Measurements from ENCODE around the gene ELMO3. TPM values are rescaled to one million over a fixed set of nuclear protein-coding genes. Genes with fewer than 3 reads are reported as not detected.
A peak's percentile ranks its signal among the peaks of the same experiment; 100 is the strongest.

Gene ELMO3
- total RNA-seq, 2 donors from 2014 or later = 58.1 to 60.5 TPM

DNA sequence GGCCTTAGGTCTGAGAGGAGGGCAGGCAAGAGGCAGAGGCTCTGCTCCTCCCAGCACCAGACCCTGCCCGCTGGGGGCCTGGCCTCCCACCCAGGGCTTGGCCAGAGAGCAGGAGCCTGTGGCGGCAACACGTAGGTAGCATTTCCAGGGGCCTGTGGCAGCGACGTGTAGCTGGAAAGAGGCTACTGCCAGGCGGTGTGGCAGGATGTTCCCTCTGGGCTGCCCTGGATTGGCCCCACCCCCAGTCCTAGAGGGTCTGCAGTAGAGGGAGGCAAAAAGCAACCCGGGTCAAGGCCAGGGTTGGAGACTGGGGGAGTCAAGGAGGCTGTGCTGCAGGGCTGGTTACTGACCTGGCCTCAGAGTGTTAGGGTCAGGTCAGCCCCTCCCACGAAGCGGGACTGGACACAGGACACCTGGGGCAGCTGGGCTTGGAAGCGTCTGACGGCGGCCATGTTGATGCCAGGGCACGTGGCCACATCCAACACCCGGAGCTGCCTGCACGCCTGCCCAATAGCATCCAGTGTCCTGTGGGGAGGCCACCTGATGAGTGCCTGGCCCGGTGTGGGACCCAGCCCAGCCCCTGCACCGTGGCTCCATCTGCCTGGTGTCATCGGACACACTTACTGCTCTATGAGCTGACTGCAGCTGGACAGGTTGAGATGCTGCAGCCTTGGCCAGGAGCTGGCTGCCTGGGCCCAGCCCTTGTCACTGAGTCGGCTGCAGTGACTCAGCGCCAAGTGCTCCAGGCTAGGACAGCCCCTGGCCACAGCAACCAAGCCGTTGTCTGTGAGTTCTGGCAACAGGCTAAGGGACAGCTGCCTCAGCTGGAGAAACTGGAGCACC, 8.5 kb downstream of the ELMO3 start:
- ATAC-seq (peak; percentile 17), DNase-seq (no peak)
- intact Hi-C loops (cut with DNase I, micrococcal nuclease) = no loop called here

DNA sequence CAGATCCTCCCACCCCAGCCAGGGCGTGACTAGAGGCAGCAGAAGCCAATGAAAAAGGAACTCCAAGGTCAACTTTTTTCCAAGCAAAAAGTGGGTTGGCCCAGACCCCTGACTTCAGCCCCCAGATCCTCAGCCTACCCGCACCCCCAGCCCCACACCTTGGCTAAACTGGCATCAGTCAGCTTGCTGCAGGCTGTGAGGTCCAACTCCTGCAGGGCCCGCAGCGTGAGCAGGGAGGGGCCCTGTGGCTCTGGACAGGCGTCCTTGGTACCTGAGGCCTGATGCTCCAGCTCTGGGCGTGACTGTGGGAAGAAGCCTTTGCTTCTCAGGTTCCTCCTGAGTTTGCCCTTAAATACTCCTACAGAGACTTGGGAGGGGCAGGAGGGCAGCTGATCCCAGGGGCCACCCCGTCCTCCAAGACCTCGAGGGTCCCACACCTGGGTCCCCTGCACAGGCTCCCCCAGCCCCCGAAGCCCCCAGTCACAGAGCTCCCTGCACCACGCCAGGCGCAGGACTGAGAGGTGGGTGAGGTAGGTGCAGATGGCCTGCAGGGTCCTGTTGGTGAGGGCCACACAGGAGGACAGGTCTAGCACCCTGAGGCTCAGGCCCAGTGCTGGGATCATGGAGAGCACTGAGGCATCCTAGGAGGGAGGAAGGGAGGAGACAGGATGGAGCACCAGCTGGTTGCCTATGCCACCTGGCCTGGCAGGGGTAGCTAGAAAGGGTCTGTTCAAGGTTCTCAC, 9.4 kb downstream of the ELMO3 start:
- intact Hi-C loops (cut with DNase I, micrococcal nuclease) = no loop called here
- ATAC-seq = peak; percentile 17

DNA sequence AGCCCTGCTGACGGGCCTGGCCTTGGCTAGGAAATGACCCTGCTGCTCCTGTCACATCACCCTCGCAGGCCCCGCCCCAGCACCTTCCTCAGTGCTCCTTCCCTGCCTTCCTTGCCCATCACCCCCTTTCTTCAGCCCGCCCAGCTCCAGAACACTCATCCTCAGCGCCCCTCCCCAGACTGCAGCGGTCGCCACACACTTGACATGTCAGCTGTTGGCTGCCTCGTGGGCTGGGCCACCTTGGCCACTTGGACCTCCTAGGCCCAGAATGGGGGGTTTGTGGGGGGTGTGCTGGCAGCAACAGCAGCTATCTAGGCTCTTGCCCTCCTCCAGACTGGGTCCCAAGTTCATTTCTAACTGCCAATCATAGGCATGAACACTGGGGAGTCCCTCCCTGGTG, 10.6 kb downstream of the ELMO3 start:
- DNase-seq (no peak), ATAC-seq (no peak)
- intact Hi-C loops (cut with DNase I, micrococcal nuclease) = no loop called here

More for the DNA sequence above, 9.4 kb downstream of the ELMO3 start:
- DNase-seq = no peak

DNA sequence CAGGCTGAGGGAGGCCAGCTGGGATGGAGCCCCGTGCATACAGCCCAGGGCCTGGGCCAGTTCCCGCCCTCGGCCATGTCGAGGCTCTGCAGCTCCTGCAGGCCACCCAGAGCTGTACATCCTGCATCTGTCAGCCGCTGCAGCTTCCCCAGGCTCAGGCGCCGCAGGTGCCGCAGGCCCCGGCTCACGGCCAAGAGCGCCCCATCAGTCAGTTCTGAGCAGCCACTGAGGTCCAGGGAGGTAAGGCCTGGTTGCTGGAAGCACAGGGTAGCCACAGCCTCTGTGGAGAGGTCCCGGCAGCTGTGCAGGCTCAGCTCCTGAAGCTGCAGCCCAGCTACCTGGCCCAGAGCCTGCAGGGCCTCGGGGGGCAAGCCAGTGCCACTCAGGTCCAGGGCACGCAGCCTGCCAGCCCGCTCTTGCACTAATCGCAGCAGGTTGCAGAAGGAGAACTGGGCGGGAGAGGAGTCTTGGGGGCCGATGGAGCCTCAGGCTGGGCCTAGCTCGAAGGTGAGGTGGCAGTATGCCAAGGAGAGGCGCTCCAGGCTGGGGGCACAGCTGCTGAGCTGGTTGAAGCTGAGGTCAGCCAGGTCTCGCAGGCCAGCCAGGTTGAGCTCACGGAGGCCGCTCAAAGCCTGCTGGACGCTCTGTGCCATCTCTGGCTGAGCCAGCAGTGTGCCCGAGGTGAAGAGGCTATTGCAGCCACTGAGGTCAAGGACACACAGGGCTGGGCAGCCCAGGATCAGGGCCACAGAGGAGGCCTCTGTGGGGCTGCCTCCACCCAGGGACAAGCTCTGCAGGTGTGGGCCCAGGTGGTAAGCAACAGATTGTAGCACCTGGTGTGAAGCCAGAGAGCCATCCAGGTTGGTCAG, 11.4 kb downstream of the ELMO3 start:
- ATAC-seq (no peak), DNase-seq (no peak)
- intact Hi-C loops (cut with DNase I, micrococcal nuclease) = no loop called here

DNA sequence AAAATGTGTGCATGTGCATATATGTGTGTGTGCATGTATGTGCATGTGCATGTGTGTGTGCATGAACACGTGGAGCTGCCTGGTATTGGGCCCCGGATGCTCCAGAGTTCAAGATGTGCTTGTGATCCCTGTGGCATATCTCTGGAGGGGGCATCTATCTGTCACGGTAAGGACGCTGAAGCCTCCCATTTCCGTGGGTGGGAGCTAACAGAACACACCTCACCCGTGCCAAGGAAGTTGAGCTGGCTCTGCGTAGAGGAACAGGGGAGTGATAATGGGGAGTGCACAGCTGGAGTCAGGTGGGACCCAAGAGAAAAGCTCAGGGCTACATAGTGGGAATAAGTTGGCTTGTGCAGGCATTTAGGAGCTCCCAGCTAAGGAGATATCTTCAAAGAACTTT, 12.7 kb downstream of the ELMO3 start:
- DNase-seq (no peak), ATAC-seq (no peak)
- intact Hi-C loops (cut with DNase I, micrococcal nuclease) = no loop called here

DNA sequence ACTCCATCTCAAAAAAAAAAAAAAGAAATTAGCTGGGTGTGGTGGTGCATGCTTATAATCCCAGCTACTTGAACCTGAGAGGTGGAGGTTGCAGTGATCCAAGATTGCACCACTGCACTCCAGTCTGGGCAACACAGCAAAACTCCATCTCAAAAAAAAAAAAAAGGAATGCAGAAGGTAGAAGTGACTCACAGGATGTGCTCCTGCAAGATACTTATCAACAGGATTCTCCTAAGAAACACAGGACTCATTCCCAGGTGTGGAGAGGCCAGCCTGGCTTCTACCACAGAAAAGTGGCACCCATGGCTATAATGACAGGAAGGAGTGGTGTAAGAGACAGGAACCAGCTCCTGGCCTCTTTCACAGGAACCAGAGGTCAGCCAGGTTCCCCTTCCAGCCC, 13.8 kb downstream of the ELMO3 start:
- ATAC-seq = no peak
- intact Hi-C loops (cut with DNase I, micrococcal nuclease) = no loop called here
- no peak for DNase-seq

DNA sequence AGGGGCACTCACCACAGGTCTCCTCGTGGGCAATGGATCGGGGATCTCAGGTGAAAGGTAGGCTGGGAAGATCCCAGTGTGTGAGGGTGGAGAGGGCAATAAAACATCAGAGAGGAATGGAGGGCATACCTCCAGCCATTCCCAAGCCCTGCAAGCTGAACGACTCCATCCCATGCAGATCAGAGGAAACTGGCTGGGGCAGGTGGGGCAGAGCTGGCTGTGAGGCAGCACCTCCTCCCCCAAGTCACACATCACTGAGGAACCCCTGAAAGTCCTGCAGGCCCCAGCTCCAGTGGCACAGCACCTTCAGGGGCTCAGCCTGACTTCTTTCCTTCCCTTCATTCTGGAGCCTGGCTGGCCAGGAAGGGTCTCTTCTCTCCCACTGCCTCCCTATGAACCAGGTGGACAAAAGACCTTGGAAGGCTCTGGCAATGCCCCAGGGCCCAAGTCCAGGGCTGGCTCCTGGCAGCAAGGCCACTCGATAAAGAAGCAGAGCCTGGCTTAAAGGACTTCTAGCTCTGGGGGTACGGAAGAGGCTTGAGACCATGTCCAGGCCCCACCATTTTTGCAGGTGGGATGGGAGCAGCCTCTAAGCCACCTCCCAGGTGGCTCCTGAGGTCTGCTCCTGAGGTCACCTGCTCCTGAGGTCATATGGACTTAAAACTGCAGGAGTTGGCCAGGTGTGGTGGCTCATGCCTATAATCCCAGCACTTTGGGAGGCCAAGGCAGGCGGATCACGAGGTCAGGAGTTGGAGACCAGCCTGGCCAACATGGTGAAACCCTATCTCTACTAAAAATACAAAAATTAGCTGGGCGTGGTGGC, 14.5 kb downstream of the ELMO3 start:
- DNase-seq (no peak), ATAC-seq (no peak)
- intact Hi-C loops (cut with DNase I, micrococcal nuclease) = no loop called here

DNA sequence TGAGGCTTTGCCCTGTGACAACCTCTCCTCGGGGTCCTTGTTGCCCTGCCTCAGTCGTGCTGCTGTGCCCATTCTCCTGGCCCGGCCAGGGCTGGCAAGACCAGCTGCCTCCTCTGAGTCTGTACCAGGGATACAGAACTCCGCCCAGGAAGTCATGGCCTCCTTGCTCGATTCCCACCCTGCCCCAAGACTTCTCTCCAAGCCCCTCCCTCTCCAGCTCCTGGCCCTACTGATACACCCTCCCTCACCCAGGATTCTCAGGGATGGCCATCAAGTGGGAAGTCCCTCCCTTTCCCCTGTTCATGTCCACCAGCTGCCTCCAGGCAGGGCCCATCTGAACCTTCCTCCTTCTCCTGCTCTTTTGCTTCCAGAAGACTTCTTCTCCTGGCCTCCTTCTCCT, 16.8 kb downstream of the ELMO3 start:
- intact Hi-C loops (cut with DNase I, micrococcal nuclease) = no loop called here
- DNase-seq (no peak), ATAC-seq (no peak)

DNA sequence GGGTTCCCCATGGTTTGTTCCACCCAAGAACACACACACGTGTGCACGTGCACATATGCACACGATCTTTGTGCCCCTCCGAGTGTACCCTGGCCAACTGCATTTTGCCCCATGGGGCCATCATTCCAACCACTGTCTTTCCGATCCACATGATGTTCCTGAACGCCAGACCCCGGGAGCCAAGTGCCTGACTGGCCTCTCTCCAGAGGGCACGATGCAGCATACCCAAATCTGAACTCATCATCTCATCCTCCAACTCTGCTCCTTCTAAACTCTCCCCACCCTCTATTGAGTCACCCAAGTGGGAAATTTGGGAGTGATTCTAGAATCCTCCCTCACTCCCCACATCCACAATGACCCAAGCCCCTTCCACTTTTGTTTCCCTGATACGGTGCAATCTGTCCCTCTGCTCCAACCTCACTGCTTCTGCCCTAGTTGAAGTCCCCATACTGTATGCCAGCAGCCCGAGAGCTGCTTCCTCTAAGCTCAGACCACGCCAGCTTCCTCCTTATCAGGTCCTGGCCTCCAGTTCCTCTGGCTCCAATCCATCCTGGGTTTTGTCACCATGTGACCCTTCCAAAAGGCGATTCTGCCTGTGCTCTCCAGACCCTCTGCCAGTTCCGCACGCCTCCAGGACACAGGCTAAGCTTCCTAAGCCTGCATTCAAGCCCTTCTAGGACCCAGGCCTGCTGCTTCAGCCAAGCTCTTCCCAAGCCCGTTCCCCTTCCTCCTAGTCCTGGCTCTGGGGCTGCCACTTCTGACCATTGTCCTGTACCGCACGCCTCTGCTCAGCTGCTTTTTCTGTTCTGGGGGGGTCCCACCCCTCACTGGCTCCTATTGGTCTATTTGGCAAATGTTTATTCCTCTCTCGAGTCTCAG, 17.9 kb downstream of the ELMO3 start:
- ATAC-seq = no peak
- DNase-seq = no peak
- intact Hi-C loops (cut with DNase I, micrococcal nuclease) = no loop called here

DNA sequence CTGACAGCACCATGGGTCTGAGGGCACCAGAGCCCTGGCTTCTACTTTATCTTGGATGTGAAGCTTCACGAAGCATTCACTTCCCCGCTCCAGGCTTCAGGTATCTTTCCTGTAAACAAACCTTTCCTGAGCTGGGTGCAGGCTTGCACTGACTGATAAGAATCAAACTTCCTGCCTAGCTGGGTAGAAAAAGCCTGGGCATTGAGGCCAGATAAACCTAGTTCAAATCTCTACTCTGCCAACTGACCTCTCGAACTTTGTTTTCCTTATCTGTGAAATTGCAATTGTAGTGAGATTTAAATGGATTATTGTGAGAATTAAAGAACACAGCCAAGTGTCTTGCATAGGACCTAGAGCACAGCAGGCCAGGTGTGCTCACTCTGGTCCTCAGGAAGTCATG, 25.1 kb downstream of the ELMO3 start:
- intact Hi-C loops (cut with DNase I, micrococcal nuclease) = no loop called here
- ATAC-seq = no peak
- DNase-seq = no peak

DNA sequence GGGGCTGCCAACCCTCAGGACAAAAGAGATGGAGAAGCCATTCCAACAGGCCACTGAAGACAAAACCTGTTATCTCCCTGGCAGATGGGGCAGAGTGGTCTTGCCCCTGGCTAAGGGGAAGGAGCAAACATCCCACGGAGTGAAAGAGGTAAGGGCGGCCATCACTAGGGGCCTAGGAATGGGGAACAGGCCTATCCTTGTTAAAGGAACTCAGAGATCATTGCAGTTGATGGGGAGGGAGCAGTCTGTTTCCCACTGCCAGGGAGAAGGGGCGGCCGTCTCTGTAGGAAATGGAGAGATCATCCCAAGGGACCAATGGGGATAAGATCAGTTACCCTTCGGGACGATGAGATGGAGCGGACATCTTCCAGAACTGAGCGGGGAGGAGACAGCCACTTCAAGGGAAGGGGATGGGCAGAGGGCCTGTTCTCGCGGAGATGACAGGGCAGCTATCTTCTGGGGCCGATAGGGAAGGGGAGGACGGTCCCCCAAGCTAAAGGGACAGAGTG, 27.4 kb downstream of the ELMO3 start:
- ATAC-seq = no peak
- intact Hi-C loops (cut with DNase I, micrococcal nuclease) = no loop called here
- DNase-seq = no peak

DNA sequence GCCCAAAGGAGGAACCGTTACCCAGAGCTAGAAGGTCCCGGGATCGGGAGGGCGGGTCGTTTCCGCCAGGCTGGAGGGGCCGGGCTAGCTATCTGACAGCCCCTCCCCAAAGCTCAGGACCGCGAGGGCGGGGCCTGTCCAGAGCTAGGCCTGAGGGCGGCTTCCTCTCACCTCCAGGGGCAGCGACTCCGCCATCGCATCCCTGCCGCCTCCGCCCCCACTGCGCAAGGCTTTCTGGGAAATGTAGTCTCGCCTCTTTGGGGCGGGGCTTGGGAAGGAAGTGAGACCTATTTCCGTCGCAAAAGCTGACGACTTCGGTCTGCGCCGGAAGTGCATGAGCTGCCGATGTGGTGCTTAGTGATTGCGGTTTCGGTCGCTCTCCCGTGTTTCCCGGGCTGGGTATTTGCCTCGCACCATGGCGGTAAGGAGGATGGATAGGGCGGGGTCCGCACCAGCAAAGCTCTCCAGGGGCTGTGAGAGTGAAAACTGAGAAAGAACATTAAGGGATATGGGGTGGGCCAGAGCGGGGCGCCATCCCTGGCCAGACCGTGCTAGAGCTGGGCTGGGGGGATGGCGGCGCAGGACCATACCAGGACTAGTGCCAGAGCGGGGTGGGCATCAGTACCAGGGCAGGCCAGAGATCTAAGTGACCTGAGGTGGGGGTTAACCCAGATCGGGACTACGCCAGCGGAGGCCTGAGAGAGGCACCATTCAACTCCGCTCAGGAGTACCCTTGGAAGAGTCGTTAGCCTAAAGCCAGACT, 28.1 kb downstream of the ELMO3 start, which contains the start of gene TMEM208:
Gene TMEM208, plus strand, starts transcription at position 327 of the 763 bp plus-strand sequence. Its CDS starts 89 bp downstream, at position 416.
- ATAC-seq (peak; percentile 93), DNase-seq (peak; percentile 97 to 98)
- intact Hi-C loops (cut with DNase I, micrococcal nuclease) = no loop called here

DNA sequence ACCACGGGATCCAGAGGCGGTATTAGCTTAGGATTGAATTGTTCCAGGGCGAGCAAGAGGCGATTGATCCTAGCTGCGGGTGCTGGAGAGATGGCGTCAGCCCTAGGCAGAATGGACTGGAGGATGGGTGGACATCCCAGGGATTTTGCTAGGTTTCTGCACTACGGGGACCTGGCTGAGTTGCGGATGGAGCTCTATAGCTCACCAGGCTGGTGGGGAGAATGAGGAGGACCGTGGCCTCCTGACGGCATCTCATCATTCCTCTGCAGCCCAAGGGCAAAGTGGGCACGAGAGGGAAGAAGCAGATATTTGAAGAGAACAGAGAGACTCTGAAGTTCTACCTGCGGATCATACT, 28.6 kb downstream of the ELMO3 start:
- intact Hi-C loops (cut with DNase I, micrococcal nuclease) = no loop called here
- ATAC-seq (no peak), DNase-seq (no peak)

DNA sequence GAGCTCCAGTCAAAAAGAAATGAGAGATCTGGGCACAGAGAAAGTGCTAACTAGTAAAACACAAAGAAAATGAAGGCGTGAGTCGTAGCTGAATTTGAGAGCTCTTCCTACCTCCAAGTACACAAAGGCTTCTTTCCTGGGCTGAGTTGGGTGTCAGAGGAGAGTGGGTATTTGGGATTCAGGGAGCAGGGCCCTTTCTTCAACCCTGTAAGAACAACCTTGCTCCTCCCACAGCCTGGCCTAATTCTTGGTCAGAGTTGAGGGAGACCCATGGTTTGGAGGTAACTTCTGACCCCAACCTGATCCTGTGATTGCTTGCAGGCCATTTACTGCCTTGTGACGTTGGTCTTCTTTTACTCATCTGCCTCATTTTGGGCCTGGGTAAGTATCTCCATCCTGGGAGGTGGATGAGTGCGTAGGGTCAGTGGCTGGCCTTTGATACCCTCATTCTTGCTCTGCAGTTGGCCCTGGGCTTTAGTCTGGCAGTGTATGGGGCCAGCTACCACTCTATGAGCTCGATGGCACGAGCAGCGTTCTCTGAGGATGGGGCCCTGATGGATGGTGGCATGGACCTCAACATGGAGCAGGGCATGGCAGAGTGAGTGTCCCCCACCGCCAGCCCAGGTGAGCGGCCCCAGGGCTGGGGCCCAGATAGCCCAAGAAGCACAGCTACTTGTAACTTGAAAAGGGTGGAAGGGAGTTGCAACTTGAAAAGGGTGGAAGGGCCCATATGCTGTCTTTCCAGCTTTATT, 29.3 kb downstream of the ELMO3 start:
- intact Hi-C loops (cut with DNase I, micrococcal nuclease) = no loop called here
- no peak for ATAC-seq
- DNase-seq = no peak

DNA sequence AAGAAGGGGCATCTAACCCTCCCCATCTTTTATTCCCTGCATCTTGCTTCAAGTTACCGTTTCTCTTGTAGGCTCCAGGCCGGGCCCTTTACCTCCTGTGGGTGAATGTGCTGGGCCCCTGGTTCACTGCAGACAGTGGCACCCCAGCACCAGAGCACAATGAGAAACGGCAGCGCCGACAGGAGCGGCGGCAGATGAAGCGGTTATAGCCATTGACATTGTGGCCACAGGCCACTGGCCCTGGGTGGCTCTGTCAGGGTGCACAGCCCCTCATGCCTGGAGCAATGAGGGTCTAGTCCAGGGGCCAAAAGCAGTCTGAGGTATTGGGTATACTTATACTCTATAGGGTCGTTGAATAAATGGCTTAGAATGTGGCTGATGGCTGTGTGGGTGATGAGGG, 30.0 kb downstream of the ELMO3 start:
- no peak for DNase-seq
- intact Hi-C loops (cut with DNase I, micrococcal nuclease) = no loop called here
- ATAC-seq = no peak

All from left colon (tissue), 2 donors.